K562 (cell line): ENCODE measurements around the gene ANKRD34B. TPM values are rescaled to one million over a fixed set of nuclear protein-coding genes. Genes with fewer than 3 reads are reported as not detected.

ENCODE experiments used
- ATAC-seq: fragments of 200-7000 bp; cut with Tn5 transposase; 3 replicates; pipeline ENCODE4 v1.9.1; 2020; ENCODE audit warnings: moderate library complexity
- BruUV-seq: library from RNA; stranded (reverse); fragments of 400-500 nt; replicated peaks from 2 replicates; lab custom pipeline; 2021; lab: Mats Ljungman, UMichigan
- CTCF ChIA-PET: fragments of 300-600 bp; formaldehyde crosslinking; extraction: SDS; loops from one replicate; lab custom pipeline; 2021; ENCODE audit warnings: low intra/inter-chr PET ratio; lab: Yijun Ruan, JAX
- POLR2A ChIA-PET: fragments of 300-600, 350-650 bp; sonication (Branson Sonifier 250); formaldehyde crosslinking; extraction: SDS; loops from one replicate; lab custom pipeline; 2021; ENCODE audit warnings: antibody characterized with exemption, inconsistent platforms; lab: Yijun Ruan, JAX
- DNase-seq, 4 experiments: peaks; one replicate each; pipeline versions ENCODE4 v3.0.0 to v3.0.0-alpha.2; 2011 to 2018; ENCODE audit warnings: low spot score in 3 of 4, mixed read lengths in 3 of 4; ENCODE audit errors: extremely low read depth in 1 of 4
- FAIRE-seq: peaks from 2 replicates; lab custom pipeline; 2011; peaks lifted over from hg19 to GRCh38; lab: Jason Lieb, UNC
- H2AFZ ChIP-seq: 2 replicates; pipeline ENCODE4 v1.6.0; 2011; ENCODE audit warnings: low read depth, low read length, control low read depth, inconsistent platforms
- H3K27ac ChIP-seq: fragments of 200-600 bp; 3 replicates; pipeline ENCODE4 v1.8.0; 2011; ENCODE audit warnings: low read depth, mild to moderate bottlenecking, control low read depth, inconsistent platforms, low read length, moderate library complexity, mixed read lengths; ENCODE audit errors: extremely low read depth
- H3K27me3 ChIP-seq, 2 experiments: fragments of 300-600 bp in 1 of 2; 2 replicates in 1 of 2; 3 replicates in 1 of 2; pipeline versions ENCODE4 v1.6.0 to v1.8.0; 2011; ENCODE audit warnings: inconsistent platforms in 2 of 2, low read length in 2 of 2, mild to moderate bottlenecking in 1 of 2, mixed read lengths in 1 of 2, moderate library complexity in 1 of 2; ENCODE audit not compliant: control insufficient read depth in 2 of 2, insufficient read depth in 2 of 2
- H3K36me3 ChIP-seq: fragments of 300-600 bp; 3 replicates; pipeline ENCODE4 v1.8.0; 2011; ENCODE audit warnings: mild to moderate bottlenecking, low read length, inconsistent platforms; ENCODE audit not compliant: control insufficient read depth, insufficient read depth
- H3K4me1 ChIP-seq, 2 experiments: fragments of 200-600 bp in 1 of 2; replicated peaks in 1 of 2; 2 replicates in 1 of 2; 3 replicates in 1 of 2; pipeline versions ENCODE4 v1.5.1 to v1.8.0; 2011; ENCODE audit warnings: inconsistent platforms in 2 of 2, low read length in 2 of 2, mild to moderate bottlenecking in 1 of 2, mixed read lengths in 1 of 2, moderate library complexity in 1 of 2; ENCODE audit not compliant: control insufficient read depth in 2 of 2, insufficient read depth in 2 of 2
- H3K4me2 ChIP-seq: 2 replicates; pipeline ENCODE4 v1.6.1; 2011; ENCODE audit warnings: low read length, control low read depth, inconsistent platforms, mixed read lengths; ENCODE audit not compliant: insufficient read depth
- H3K4me3 ChIP-seq: fragments of 200-600 bp; sonication (generic), shearing (Covaris generic); 2 replicates; pipeline ENCODE4 v1.5.1; 2016; ENCODE audit warnings: control low read depth, inconsistent platforms
- H3K79me2 ChIP-seq: fragments of 200-600 bp; 3 replicates; pipeline ENCODE4 v1.8.0; 2011; ENCODE audit warnings: low read length, inconsistent platforms; ENCODE audit not compliant: control insufficient read depth, insufficient read depth
- H3K9ac ChIP-seq, 2 experiments: 2 replicates each; pipeline versions ENCODE4 v1.6.0 to v1.6.1; 2011; ENCODE audit warnings: low read depth in 2 of 2, low read length in 2 of 2, control low read depth in 1 of 2, inconsistent platforms in 1 of 2, mild to moderate bottlenecking in 1 of 2, mixed read lengths in 1 of 2; ENCODE audit not compliant: insufficient read depth in 1 of 2
- H3K9me1 ChIP-seq: one replicate; pipeline ENCODE4 v1.6.0; 2011; ENCODE audit warnings: inconsistent platforms, mild to moderate bottlenecking, low read length, moderate library complexity; ENCODE audit not compliant: control insufficient read depth, insufficient read depth
- H3K9me3 ChIP-seq: replicated peaks from 2 replicates; pipeline ENCODE4 v1.5.1; 2011; ENCODE audit warnings: low read depth, low read length, inconsistent platforms; ENCODE audit not compliant: control insufficient read depth, insufficient read depth
- H4K20me1 ChIP-seq: replicated peaks from 2 replicates; pipeline ENCODE4 v1.6.1; 2011; ENCODE audit warnings: low read length, inconsistent platforms, mixed read lengths; ENCODE audit not compliant: control insufficient read depth, insufficient read depth
- BCL6 ChIP-seq: fragments of 250-450 bp; sonication (Bioruptor Pico); IDR thresholded peaks from 2 replicates; pipeline ENCODE4 v1.4.0; 2020
- MTA2 ChIP-seq: fragments of 450-650 bp; IDR thresholded peaks from 2 replicates; pipeline ENCODE4 v1.6.1; 2016; ENCODE audit warnings: low read depth
- NUFIP1 ChIP-seq: fragments of 450-650 bp; IDR thresholded peaks from 2 replicates; pipeline ENCODE4 v1.6.1; 2018; ENCODE audit not compliant: partially characterized antibody
- RBM17 ChIP-seq: fragments of 200-400 bp; formaldehyde crosslinking; IDR thresholded peaks from 2 replicates; pipeline ENCODE4 v1.6.1; 2017; ENCODE audit warnings: low read depth, mild to moderate bottlenecking, low read length, borderline replicate concordance
- RUNX1 ChIP-seq: sonication (generic); IDR thresholded peaks from 2 replicates; pipeline ENCODE4 v1.6.1; 2016; ENCODE audit warnings: antibody characterized with exemption, low read depth
- SMARCB1 ChIP-seq: IDR thresholded peaks from 2 replicates; pipeline ENCODE4 v1.6.1; 2011; ENCODE audit warnings: improper control_type of control experiment, low read depth; ENCODE audit not compliant: insufficient read length
- USF2 ChIP-seq: sonication (generic); formaldehyde crosslinking; IDR thresholded peaks from 2 replicates; pipeline ENCODE4 v1.5.0; 2020; ENCODE audit warnings: missing genetic modification reagents
- ZBTB1 ChIP-seq: sonication (generic); formaldehyde crosslinking; IDR thresholded peaks from 2 replicates; pipeline ENCODE4 v1.8.1; 2023; ENCODE audit warnings: missing genetic modification reagents, low read depth, mild to moderate bottlenecking, borderline replicate concordance
- ZNF133 ChIP-seq: fragments of 250-450 bp; sonication (Bioruptor Pico); IDR thresholded peaks from 2 replicates; pipeline ENCODE4 v1.4.0; 2020; ENCODE audit warnings: mild to moderate bottlenecking
- ZNF174 ChIP-seq: fragments of 250-450 bp; sonication (Bioruptor Pico); IDR thresholded peaks from 2 replicates; pipeline ENCODE4 v1.4.0; 2020; ENCODE audit warnings: mild to moderate bottlenecking
- WGBS: fragments of 100-300 bp; shearing (Covaris generic); methylation state at CpG from one replicate; pipeline ENCODE4 v1.1.6; 2016; ENCODE audit warnings: low coverage, mixed read lengths; ENCODE audit not compliant: insufficient coverage; ENCODE audit errors: missing lambda C conversion rate; 5-methylcytosine and 5-hydroxymethylcytosine counted together
- in situ Hi-C: fragments of 300-500 bp; cut with MboI; formaldehyde crosslinking; loops from 4 replicates; pipeline ENCODE4 v1.15.0; 2018; ENCODE audit warnings: inconsistent platforms, mixed read lengths
- intact Hi-C: fragments of 100-400 bp; cut with micrococcal nuclease; formaldehyde crosslinking; loops from 2 replicates; pipeline ENCODE4 v1.14.2; 2022
- polyA plus RNA-seq, 8 experiments: library from polyadenylated mRNA; depleted of rRNA in 4 of 8; stranded (reverse) in 5 of 8; unstranded in 3 of 8; fragments of >200 nt; fragmentation: Nextera tagmentation in 2 of 8; fragmentation: Illumina TruSeq in 1 of 8; extraction: Ambion mirVana in 2 of 8; extraction: Trizol in 1 of 8; gene quantifications; 2 replicates each; pipeline versions ENCODE4 v1.2.1 to v1.2.3, GENCODE V29; 2011 to 2014; ENCODE audit warnings: inconsistent platforms in 1 of 8, missing spikeins in 1 of 8
- total RNA-seq, 7 experiments: library from RNA; depleted of rRNA in 6 of 7; stranded (reverse); fragments of >200 nt in 6 of 7; fragmentation: Illumina TruSeq in 2 of 7; extraction: Trizol in 2 of 7; gene quantifications; 2 replicates each; pipeline versions ENCODE4 v1.2.1 to v1.2.3, GENCODE V29; 2011 to 2021; ENCODE audit warnings: low replicate concordance in 1 of 7
- TF ChIP-seq, protein P1 (sequence below): fragments of 250-450 bp; sonication (Bioruptor Pico); IDR thresholded peaks from 2 replicates; pipeline ENCODE4 v1.5.0; 2022; ENCODE audit warnings: mild to moderate bottlenecking
- TF ChIP-seq, protein P2 (sequence below): fragments of 250-450 bp; sonication (Bioruptor Pico); IDR thresholded peaks from 2 replicates; pipeline ENCODE4 v1.8.0; 2022; ENCODE audit warnings: inconsistent platforms
- TF ChIP-seq, protein P3 (sequence below): fragments of 250-450 bp; sonication (Bioruptor Pico); IDR thresholded peaks from 2 replicates; pipeline ENCODE4 v1.8.0; 2021; ENCODE audit warnings: borderline replicate concordance, mild to moderate bottlenecking, moderate library complexity; ENCODE audit not compliant: poor library complexity, severe bottlenecking
- TF ChIP-seq, protein P4 (sequence below): sonication (generic); IDR thresholded peaks from 2 replicates; pipeline ENCODE4 v1.6.1; 2016

Gene ANKRD34B
- total and polyA plus RNA-seq, 9 of the 15 experiments (the other 6 are each of a cell fraction or from before 2014, with no cell fraction given): not detected

DNA sequence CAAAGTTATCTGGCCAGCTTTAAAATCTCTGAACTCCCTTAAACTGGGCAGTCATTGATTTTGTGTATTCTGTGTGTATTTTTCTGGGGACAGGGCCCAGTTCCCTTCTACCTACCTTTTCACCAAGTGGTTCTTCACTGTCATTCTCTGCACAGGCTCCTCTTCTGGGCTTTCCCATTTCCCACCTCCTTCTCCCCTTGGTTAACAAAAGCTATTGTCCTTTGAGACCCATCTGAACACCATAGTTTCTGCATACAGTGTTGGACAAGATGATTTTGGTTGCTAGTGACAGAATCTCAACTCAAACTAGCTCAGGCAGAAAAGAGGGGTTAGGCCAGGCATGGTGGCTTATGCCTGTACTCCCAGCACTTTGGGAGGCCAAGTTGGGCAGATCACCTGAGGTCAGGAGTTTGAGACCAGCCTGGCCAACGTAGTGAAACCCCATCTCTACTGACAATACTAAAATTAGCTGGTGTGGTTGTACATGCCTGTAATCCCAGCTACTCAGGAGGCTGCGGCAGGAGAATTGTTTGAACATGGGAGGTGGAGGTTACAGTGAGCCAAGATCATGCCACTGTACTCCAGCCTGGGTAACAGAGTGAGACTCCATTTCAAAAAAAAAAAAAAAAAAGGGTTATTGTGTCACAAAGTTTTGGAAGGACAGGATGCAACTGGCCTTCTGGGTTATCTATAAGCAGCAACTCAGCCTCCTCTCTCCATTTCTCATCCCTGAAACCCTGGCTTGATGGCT lies 31.0 kb upstream of the ANKRD34B start:
- H3K4me3 ChIP-seq: no peak overlapping the region
- H3K27ac ChIP-seq: no peak overlapping the region
- no peaks in the 10 kb centered on the region for H3K9me1 ChIP-seq
- in situ Hi-C loops: no loop called here
- H3K4me1 ChIP-seq: no peaks in the 10 kb centered on the region
- no peaks in the 10 kb centered on the region for H3K36me3 ChIP-seq
- H3K9ac ChIP-seq: no peak overlapping the region
- BruUV-seq: no TSS peak
- no peak overlapping the region for H3K4me2 ChIP-seq
- ATAC-seq: peak; percentile 55
- no peak for FAIRE-seq
- intact Hi-C loops: no loop called here
- DNase-seq: no peak
- no peak overlapping the region for H2AFZ ChIP-seq
- no peaks in the 10 kb centered on the region for H3K9me3 ChIP-seq
- H3K79me2 ChIP-seq: no peaks in the 10 kb centered on the region
- H4K20me1 ChIP-seq: no peaks in the 10 kb centered on the region; the same call in 1 of the 2 replicates
- TF ChIP-seq, protein P1, sequence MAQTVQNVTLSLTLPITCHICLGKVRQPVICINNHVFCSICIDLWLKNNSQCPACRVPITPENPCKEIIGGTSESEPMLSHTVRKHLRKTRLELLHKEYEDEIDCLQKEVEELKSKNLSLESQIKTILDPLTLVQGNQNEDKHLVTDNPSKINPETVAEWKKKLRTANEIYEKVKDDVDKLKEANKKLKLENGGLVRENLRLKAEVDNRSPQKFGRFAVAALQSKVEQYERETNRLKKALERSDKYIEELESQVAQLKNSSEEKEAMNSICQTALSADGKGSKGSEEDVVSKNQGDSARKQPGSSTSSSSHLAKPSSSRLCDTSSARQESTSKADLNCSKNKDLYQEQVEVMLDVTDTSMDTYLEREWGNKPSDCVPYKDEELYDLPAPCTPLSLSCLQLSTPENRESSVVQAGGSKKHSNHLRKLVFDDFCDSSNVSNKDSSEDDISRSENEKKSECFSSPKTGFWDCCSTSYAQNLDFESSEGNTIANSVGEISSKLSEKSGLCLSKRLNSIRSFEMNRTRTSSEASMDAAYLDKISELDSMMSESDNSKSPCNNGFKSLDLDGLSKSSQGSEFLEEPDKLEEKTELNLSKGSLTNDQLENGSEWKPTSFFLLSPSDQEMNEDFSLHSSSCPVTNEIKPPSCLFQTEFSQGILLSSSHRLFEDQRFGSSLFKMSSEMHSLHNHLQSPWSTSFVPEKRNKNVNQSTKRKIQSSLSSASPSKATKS: no peak
- TF ChIP-seq MTA2 (no peak), ZNF174 (CRISPR knock-in tag) (no peak), NUFIP1 (no peak), RUNX1 (no peak), USF2 (CRISPR knock-in tag) (no peak), ZNF133 (no peak), SMARCB1 (no peak), RBM17 (no peak), BCL6 (CRISPR knock-in tag) (no peak), ZBTB1 (CRISPR knock-in tag) (no peak)
- TF ChIP-seq, protein P2, sequence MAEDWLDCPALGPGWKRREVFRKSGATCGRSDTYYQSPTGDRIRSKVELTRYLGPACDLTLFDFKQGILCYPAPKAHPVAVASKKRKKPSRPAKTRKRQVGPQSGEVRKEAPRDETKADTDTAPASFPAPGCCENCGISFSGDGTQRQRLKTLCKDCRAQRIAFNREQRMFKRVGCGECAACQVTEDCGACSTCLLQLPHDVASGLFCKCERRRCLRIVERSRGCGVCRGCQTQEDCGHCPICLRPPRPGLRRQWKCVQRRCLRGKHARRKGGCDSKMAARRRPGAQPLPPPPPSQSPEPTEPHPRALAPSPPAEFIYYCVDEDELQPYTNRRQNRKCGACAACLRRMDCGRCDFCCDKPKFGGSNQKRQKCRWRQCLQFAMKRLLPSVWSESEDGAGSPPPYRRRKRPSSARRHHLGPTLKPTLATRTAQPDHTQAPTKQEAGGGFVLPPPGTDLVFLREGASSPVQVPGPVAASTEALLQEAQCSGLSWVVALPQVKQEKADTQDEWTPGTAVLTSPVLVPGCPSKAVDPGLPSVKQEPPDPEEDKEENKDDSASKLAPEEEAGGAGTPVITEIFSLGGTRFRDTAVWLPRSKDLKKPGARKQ (CRISPR knock-in tag): no peak
- TF ChIP-seq, protein P3, sequence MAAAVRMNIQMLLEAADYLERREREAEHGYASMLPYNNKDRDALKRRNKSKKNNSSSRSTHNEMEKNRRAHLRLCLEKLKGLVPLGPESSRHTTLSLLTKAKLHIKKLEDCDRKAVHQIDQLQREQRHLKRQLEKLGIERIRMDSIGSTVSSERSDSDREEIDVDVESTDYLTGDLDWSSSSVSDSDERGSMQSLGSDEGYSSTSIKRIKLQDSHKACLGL (CRISPR knock-in tag): no peak
- TF ChIP-seq, protein P4, sequence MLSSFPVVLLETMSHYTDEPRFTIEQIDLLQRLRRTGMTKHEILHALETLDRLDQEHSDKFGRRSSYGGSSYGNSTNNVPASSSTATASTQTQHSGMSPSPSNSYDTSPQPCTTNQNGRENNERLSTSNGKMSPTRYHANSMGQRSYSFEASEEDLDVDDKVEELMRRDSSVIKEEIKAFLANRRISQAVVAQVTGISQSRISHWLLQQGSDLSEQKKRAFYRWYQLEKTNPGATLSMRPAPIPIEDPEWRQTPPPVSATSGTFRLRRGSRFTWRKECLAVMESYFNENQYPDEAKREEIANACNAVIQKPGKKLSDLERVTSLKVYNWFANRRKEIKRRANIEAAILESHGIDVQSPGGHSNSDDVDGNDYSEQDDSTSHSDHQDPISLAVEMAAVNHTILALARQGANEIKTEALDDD: no peak
- TF ChIP-seq, all 486 proteins: peak for 0
- 25% methylated on average over 2 of the region's 2 CpGs for WGBS
- ChIA-PET CTCF (no interaction called here), POLR2A (interaction anchor here (0.6 kb wide), 1 partner anchor 727 kb away, joined by 3 read pairs; no protein-coding TSS in a partner anchor)
- peaks cover 0 to under 1% of the 10 kb centered on the region in 2 experiments; a peak in 1 of 5 replicates for H3K27me3 ChIP-seq
